ENCODE measurements around the gene SGCD.

GRCh38 chr5:156469636-156470035, 142.7 kb downstream of the SGCD start:
- no peak for TF ChIP-seq POLR2AphosphoS5 (IDR thresholded peaks at IDR 0.05; ENCODE audit: low read depth, low read length)
- no peak for TF ChIP-seq REST (IDR thresholded peaks at IDR 0.05; ENCODE audit: insufficient read depth in 1 of 2, low read depth in 2 of 2, low read length in 2 of 2)
- no peak for TF ChIP-seq SIN3A (IDR thresholded peaks at IDR 0.05; ENCODE audit: borderline replicate concordance, insufficient read depth, low read length)
- no peak for TF ChIP-seq TAF1 (IDR thresholded peaks at IDR 0.05; ENCODE audit: borderline replicate concordance, insufficient read depth, low read length)
- no peak for TF ChIP-seq FOXP2 (optimal IDR thresholded peaks at IDR 0.05; ENCODE audit: borderline replicate concordance, extremely low read depth, extremely low read length, insufficient read depth)
